HEK293 (cell line): ENCODE results near the gene NXPE1.

Experiments used
- CTCF ChIA-PET: fragments of 350-600 bp; formaldehyde crosslinking; extraction: SDS; loops from one replicate; lab custom pipeline; 2021; ENCODE audit warnings: antibody characterized with exemption; lab: Yijun Ruan, JAX
- POLR2A ChIA-PET: fragments of 300-600 bp; formaldehyde crosslinking; extraction: SDS; loops from one replicate; lab custom pipeline; 2020; ENCODE audit warnings: antibody characterized with exemption, inconsistent platforms; lab: Yijun Ruan, JAX
- H3K27ac ChIP-seq: fragments of 200-500 bp; sonication (Bioruptor generic); 2 replicates; pipeline ENCODE4 v1.5.1; 2014; ENCODE audit warnings: low read depth, low read length, control low read depth, inconsistent platforms; ENCODE audit errors: extremely low read depth
- H3K36me3 ChIP-seq, 2 experiments: fragments of 200-500 bp in 1 of 2; sonication (Bioruptor generic) in 1 of 2; 1 replicate in 1 of 2; 2 replicates in 1 of 2; pipeline ENCODE4 v1.5.1; 2014 to 2017; ENCODE audit warnings: inconsistent platforms in 2 of 2, low read length in 2 of 2; ENCODE audit not compliant: control insufficient read depth in 2 of 2, insufficient read depth in 1 of 2
- H3K4me1 ChIP-seq: fragments of 200-500 bp; sonication (Bioruptor generic); 2 replicates; pipeline ENCODE4 v1.5.1; 2014; ENCODE audit warnings: mild to moderate bottlenecking, low read length, inconsistent platforms; ENCODE audit not compliant: control insufficient read depth, insufficient read depth
- H3K4me3 ChIP-seq: 2 replicates; pipeline ENCODE4 v1.5.1; 2011; ENCODE audit warnings: low read depth, mild to moderate bottlenecking, control low read depth, low read length, moderate library complexity
- H3K9me3 ChIP-seq: fragments of 200-500 bp; sonication (Bioruptor generic); 2 replicates; pipeline ENCODE4 v1.5.1; 2014; ENCODE audit warnings: low read depth, low read length, inconsistent platforms; ENCODE audit not compliant: control insufficient read depth, insufficient read depth
- GLI2 ChIP-seq: fragments of 450-650 bp; formaldehyde crosslinking; IDR thresholded peaks from 2 replicates; pipeline ENCODE4; 2017; ENCODE audit warnings: missing biosample characterization, missing genetic modification characterization, low read depth, borderline replicate concordance
- MZF1 ChIP-seq: fragments of 450-650 bp; formaldehyde crosslinking; IDR thresholded peaks from 2 replicates; pipeline ENCODE4 v1.5.1; 2017; ENCODE audit warnings: missing biosample characterization, missing genetic modification characterization, borderline replicate concordance
- PATZ1 ChIP-seq: fragments of 450-650 bp; formaldehyde crosslinking; IDR thresholded peaks from 2 replicates; pipeline ENCODE4 v1.5.1; 2016; ENCODE audit warnings: missing biosample characterization, missing genetic modification characterization
- SCRT1 ChIP-seq: fragments of 450-650 bp; formaldehyde crosslinking; IDR thresholded peaks from 2 replicates; pipeline ENCODE4 v1.5.1; 2016; ENCODE audit warnings: missing biosample characterization, missing genetic modification characterization, borderline replicate concordance
- SP3 ChIP-seq: fragments of 450-650 bp; formaldehyde crosslinking; IDR thresholded peaks from 2 replicates; pipeline ENCODE4 v1.5.1; 2016; ENCODE audit warnings: missing biosample characterization, missing genetic modification characterization
- ZBTB7A ChIP-seq: fragments of 450-650 bp; formaldehyde crosslinking; IDR thresholded peaks from 2 replicates; pipeline ENCODE4 v1.5.1; 2016; ENCODE audit warnings: low read depth, missing biosample characterization, missing genetic modification characterization
- ZNF148 ChIP-seq: fragments of 450-650 bp; formaldehyde crosslinking; IDR thresholded peaks from 2 replicates; pipeline ENCODE4 v1.5.0; 2017; ENCODE audit warnings: missing biosample characterization, missing genetic modification characterization, borderline replicate concordance
- ZNF169 ChIP-seq: fragments of 450-650 bp; formaldehyde crosslinking; IDR thresholded peaks from 2 replicates; pipeline ENCODE4 v1.5.1; 2016; ENCODE audit warnings: missing biosample characterization, missing genetic modification characterization
- ZNF239 ChIP-seq: fragments of 450-650 bp; formaldehyde crosslinking; IDR thresholded peaks from 2 replicates; pipeline ENCODE4 v1.5.1; 2016; ENCODE audit warnings: missing biosample characterization, missing genetic modification characterization
- ZNF274 ChIP-seq, 2 experiments: fragments of 200-500 bp in 1 of 2; fragments of 450-650 bp in 1 of 2; sonication (Bioruptor generic) in 1 of 2; formaldehyde crosslinking in 1 of 2; IDR thresholded peaks; 2 replicates each; pipeline versions ENCODE4 v1.5.1 to v1.6.1; 2014 to 2016; ENCODE audit warnings: borderline replicate concordance in 1 of 2, inconsistent platforms in 1 of 2, low read length in 1 of 2, missing biosample characterization in 1 of 2, missing genetic modification characterization in 1 of 2
- ZNF518A ChIP-seq: fragments of 450-650 bp; formaldehyde crosslinking; conservative IDR thresholded peaks from 2 replicates; pipeline ENCODE4 v1.5.1; 2016; ENCODE audit warnings: low read depth, missing biosample characterization, missing genetic modification characterization
- ZNF555 ChIP-seq: fragments of 450-650 bp; formaldehyde crosslinking; conservative IDR thresholded peaks from 2 replicates; pipeline ENCODE4 v1.5.1; 2017; ENCODE audit warnings: missing biosample characterization, mild to moderate bottlenecking, missing genetic modification characterization, inconsistent platforms
- ZNF670 ChIP-seq: fragments of 450-650 bp; formaldehyde crosslinking; IDR thresholded peaks from 2 replicates; pipeline ENCODE4 v1.5.1; 2016; ENCODE audit warnings: missing biosample characterization, missing genetic modification characterization, low read depth
- ZSCAN18 ChIP-seq: fragments of 450-650 bp; formaldehyde crosslinking; IDR thresholded peaks from 2 replicates; pipeline ENCODE4 v1.5.1; 2016; ENCODE audit warnings: missing biosample characterization, missing genetic modification characterization
- ZSCAN4 ChIP-seq: fragments of 450-650 bp; formaldehyde crosslinking; IDR thresholded peaks from 2 replicates; pipeline ENCODE4 v1.5.1; 2017; ENCODE audit warnings: missing biosample characterization, missing genetic modification characterization

The NXPE1 gene

DNA sequence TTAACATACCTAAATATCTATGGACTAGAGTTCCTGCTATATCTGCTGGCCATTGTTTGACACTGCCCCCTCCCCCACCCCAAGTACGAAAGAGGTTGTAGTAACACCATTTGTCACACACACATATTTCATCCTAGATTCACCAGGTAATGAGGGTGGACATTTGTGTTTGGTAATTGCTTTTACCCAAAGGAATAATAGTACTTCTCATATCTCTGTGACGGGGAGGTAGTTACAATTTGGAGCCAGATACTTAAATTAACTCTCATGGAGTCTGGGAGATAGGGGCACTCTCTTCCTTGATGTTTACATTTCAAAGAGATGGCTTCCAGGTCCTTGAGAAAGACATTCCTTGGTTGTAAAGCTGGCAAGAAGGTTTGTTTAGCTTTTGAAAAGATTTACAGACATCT, 81.7 kb downstream of the NXPE1 start:
- POLR2A ChIA-PET = no interaction called here
- Histone ChIP-seq H3K9me3 (no peaks in the 10 kb centered on the region), H3K36me3 (no peaks in the 10 kb centered on the region), H3K4me3 (no peak overlapping the region), H3K27ac (no peak overlapping the region), H3K4me1 (no peaks in the 10 kb centered on the region)
- CTCF ChIA-PET = no interaction called here
- TF ChIP-seq PATZ1 (tag by site-specific recombination) (no peak), ZNF274 (IDR thresholded peaks at IDR 0.05; ENCODE audit: low read length) (no peak), ZNF274 (tag by site-specific recombination; IDR thresholded peaks at IDR 0.05; ENCODE audit: borderline replicate concordance) (no peak), ZNF670 (tag by site-specific recombination) (no peak)

- CTCF ChIA-PET = interaction anchor here (0.7 kb wide), 1 partner anchor 138 kb away, joined by 3 read pairs; no protein-coding TSS in a partner anchor
- H3K27ac ChIP-seq = no peak overlapping the region
- H3K4me3 ChIP-seq = no peak overlapping the region
- H3K36me3 ChIP-seq = no peaks in the 10 kb centered on the region
- POLR2A ChIA-PET = no interaction called here
- H3K4me1 ChIP-seq = no peaks in the 10 kb centered on the region
- TF ChIP-seq ZNF169 (tag by site-specific recombination) = no peak
- no peak for TF ChIP-seq ZNF148 (tag by site-specific recombination)
- TF ChIP-seq ZSCAN18 (tag by site-specific recombination) = no peak
- TF ChIP-seq GLI2 (tag by site-specific recombination) = no peak
- no peak for TF ChIP-seq ZNF555 (tag by site-specific recombination)
- no peak for TF ChIP-seq ZBTB7A (tag by site-specific recombination)
- no peak for TF ChIP-seq ZNF518A
- no peak for TF ChIP-seq ZSCAN4 (tag by site-specific recombination)
- no peak for TF ChIP-seq MZF1 (tag by site-specific recombination)
- no peak for TF ChIP-seq ZNF239 (tag by site-specific recombination)
- TF ChIP-seq SP3 (tag by site-specific recombination) = no peak
- no peak for TF ChIP-seq SCRT1
- H3K9me3 ChIP-seq = no peaks in the 10 kb centered on the region
Measured at GRCh38 chr11:114472661-114473060, 87.0 kb downstream of the NXPE1 start.
